ENCODE data around the gene ANKRD62. TPM values are rescaled to one million over a fixed set of nuclear protein-coding genes. Genes with fewer than 3 reads are reported as not detected.
"Not testable (repeated sequence)": the region's sequence is repeated elsewhere in the genome, so short reads cannot be mapped to it uniquely, and the experiment has no call there.

The ANKRD62 gene
- total RNA-seq, 2 experiments from 2014 or later, result not detected

- CTCF ChIA-PET, result no interaction called here
- POLR2A ChIA-PET, result no interaction called here
- Mint-ChIP-seq H3K36me3 (ENCODE audit: low read depth) (no peaks in the 10 kb centered on the region), H3K4me3 (no peak overlapping the region), H3K9me3 (no peaks in the 10 kb centered on the region), H3K27me3 (peaks cover 9% of the 10 kb centered on the region), H3K4me1 (ENCODE audit: low read depth) (no peaks in the 10 kb centered on the region), H3K27ac (no peak overlapping the region)
- intact Hi-C loops (cut with micrococcal nuclease), result no loop called here
- no peak for DNase-seq
- TF ChIP-seq, protein P1, sequence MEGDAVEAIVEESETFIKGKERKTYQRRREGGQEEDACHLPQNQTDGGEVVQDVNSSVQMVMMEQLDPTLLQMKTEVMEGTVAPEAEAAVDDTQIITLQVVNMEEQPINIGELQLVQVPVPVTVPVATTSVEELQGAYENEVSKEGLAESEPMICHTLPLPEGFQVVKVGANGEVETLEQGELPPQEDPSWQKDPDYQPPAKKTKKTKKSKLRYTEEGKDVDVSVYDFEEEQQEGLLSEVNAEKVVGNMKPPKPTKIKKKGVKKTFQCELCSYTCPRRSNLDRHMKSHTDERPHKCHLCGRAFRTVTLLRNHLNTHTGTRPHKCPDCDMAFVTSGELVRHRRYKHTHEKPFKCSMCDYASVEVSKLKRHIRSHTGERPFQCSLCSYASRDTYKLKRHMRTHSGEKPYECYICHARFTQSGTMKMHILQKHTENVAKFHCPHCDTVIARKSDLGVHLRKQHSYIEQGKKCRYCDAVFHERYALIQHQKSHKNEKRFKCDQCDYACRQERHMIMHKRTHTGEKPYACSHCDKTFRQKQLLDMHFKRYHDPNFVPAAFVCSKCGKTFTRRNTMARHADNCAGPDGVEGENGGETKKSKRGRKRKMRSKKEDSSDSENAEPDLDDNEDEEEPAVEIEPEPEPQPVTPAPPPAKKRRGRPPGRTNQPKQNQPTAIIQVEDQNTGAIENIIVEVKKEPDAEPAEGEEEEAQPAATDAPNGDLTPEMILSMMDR (IDR thresholded peaks at IDR 0.05), result no peak
- ATAC-seq, result no peak
Observed at GRCh38 chr18:12113999-12114646, 20.5 kb downstream of the ANKRD62 start.

GRCh38 chr18:12119358-12119757 is 25.7 kb downstream of the ANKRD62 start:
- Mint-ChIP-seq H3K36me3 (ENCODE audit: low read depth) (no peaks in the 10 kb centered on the region), H3K27me3 (peaks cover 12% of the 10 kb centered on the region), H3K9me3 (no peaks in the 10 kb centered on the region), H3K4me3 (no peak overlapping the region), H3K4me1 (ENCODE audit: low read depth) (no peaks in the 10 kb centered on the region), H3K27ac (no peak overlapping the region)
- intact Hi-C loops (cut with micrococcal nuclease), result no loop called here
- POLR2A ChIA-PET, result no interaction called here
- TF ChIP-seq, protein P1 (IDR thresholded peaks at IDR 0.05), result no peak
- DNase-seq (no peak), ATAC-seq (no peak)
- CTCF ChIA-PET, result no interaction called here

DNA sequence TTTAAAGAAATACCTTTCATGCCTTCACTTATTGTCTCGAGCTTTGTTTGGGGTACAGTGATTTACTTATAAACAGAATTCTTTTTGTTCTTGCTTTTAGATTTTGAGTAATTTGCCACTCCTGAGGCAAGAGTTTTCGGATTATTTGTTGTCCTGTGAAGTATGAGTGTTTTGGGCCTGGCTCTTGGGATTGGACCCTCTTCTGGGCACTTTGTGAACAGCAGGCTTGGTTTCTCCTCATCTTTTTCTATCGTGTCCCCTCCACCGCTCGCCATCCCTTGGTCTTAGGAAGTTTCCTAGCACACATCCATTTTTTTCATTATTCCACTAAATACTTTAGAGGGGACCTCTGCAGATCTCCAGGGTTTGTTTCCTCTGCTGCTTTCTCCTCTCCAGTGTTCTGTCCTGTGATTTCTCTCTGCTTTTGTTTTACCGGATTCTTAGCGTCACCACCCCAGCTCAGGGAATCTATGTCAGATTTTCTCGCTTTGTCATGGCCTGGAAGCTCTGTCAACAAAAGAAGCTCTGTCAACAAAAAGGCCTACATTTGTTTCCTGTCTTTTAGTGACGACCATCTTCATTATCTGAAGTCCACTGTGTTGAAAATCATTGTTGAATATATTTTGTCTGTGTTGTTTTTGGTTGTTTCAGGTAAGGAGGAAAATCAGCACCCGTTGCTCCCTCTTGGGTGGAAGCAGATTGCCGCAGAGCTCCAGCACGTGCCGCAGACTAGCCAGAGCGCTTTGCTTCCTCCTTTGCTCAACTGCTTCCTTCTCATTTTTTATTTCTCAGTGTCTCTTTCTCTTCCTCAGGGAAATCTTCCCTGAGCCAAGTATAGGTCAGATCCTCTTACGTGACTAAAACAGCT is 27.8 kb downstream of the ANKRD62 start:
- Mint-ChIP-seq H3K9me3 (no peaks in the 10 kb centered on the region), H3K27ac (no peak overlapping the region), H3K36me3 (ENCODE audit: low read depth) (no peaks in the 10 kb centered on the region), H3K27me3 (peaks cover 16% of the 10 kb centered on the region), H3K4me1 (ENCODE audit: low read depth) (no peaks in the 10 kb centered on the region), H3K4me3 (no peak overlapping the region)
- TF ChIP-seq, protein P1 (IDR thresholded peaks at IDR 0.05), result no peak
- intact Hi-C loops (cut with micrococcal nuclease), result no loop called here
- ChIA-PET CTCF (no interaction called here), POLR2A (no interaction called here)
- ATAC-seq (no peak), DNase-seq (no peak)

DNA sequence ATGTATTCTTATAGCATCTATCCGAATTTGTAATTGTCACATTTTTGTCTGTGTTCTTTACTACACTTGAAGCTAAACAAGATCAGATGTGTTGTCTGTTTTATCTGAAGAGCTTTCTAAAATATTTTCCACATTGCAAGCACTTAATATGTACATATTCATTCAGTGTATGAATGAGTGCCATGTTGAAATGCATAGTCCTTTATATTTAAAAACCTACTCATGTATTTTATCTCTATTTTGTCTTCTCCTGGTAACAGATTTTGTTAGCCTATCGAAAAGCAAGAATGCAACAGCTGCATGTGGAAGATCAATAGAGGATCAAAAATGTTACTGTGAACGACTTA is 28.4 kb downstream of the ANKRD62 start:
- H3K9me3 Mint-ChIP-seq; H3K4me1 Mint-ChIP-seq (ENCODE audit: low read depth); DNase-seq; H3K36me3 Mint-ChIP-seq (ENCODE audit: low read depth); CTCF ChIA-PET; H3K27ac Mint-ChIP-seq; H3K4me3 Mint-ChIP-seq; intact Hi-C loops (cut with micrococcal nuclease); POLR2A ChIA-PET; ATAC-seq: not testable (repeated sequence)
- H3K27me3 Mint-ChIP-seq, result peaks cover 17% of the 10 kb centered on the region

DNA sequence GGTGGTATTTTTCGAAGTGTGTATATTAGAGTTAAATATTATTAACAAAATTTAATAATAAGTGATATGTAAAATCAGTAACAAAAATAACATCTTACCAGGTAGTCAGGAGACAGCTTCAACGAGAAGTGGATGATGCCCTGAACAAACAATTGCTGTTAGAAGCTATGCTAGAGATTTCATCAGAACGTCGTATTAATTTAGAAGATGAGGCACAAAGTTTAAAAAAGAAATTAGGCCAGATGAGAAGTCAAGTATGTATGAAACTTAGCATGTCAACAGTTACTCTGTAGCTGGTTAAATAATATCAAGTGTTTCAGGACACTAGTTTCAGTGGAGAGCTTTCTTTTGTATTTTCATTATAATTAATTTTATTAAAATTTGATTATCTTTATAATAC is 34.0 kb downstream of the ANKRD62 start:
- POLR2A ChIA-PET; H3K9me3 Mint-ChIP-seq; H3K27me3 Mint-ChIP-seq; H3K4me1 Mint-ChIP-seq (ENCODE audit: low read depth); H3K27ac Mint-ChIP-seq; H3K4me3 Mint-ChIP-seq; DNase-seq; intact Hi-C loops (cut with micrococcal nuclease); H3K36me3 Mint-ChIP-seq (ENCODE audit: low read depth); ATAC-seq: not testable (repeated sequence)
- CTCF ChIA-PET, result interaction anchor here (1.1 kb wide), 1 partner anchor 109 kb away, joined by 3 read pairs; no protein-coding TSS in a partner anchor

DNA sequence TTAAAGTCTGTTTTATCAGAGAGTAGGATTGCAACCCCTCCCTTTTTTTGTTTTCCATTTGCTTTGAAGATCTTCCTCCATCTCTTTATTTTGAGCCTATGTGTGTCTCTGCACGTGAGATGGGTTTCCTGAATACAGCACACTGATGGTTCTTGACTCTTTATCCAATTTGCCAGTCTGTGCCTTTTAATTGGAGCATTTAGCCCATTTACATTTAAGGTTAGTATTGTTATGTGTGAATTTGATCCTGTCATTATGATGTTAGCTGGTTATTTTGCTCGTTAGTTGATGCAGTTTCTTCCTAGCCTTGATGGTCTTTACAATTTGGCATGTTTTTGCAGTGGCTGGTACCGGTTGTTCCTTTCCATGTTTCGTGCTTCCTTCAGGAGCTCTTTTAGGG is 45.2 kb downstream of the ANKRD62 start:
- intact Hi-C loops (cut with micrococcal nuclease); H3K27ac Mint-ChIP-seq; H3K27me3 Mint-ChIP-seq; H3K4me1 Mint-ChIP-seq (ENCODE audit: low read depth); H3K36me3 Mint-ChIP-seq (ENCODE audit: low read depth); DNase-seq; POLR2A ChIA-PET; ATAC-seq; CTCF ChIA-PET; H3K9me3 Mint-ChIP-seq; H3K4me3 Mint-ChIP-seq: not testable (repeated sequence)

DNA sequence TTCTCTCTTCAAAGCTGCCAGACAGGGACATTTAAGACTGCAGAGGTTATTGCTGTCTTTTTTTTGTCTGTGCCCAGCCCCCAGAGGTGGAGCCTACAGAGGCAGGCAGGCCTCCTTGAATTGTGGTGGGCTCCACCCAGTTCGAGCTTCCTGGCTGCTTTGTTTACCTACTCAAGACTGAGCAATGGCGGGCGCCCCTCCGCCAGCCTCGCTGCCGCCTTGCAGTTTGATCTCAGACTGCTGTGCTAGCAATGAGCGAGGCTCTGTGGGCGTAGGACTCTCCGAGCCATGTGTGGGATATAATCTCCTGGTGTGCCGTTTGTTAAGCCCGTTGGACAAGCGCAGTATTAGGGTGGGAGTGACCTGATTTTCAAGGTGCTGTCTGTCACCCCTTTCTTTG is 47.2 kb downstream of the ANKRD62 start:
- H3K27ac Mint-ChIP-seq; CTCF ChIA-PET; intact Hi-C loops (cut with micrococcal nuclease): not testable (repeated sequence)

DNA sequence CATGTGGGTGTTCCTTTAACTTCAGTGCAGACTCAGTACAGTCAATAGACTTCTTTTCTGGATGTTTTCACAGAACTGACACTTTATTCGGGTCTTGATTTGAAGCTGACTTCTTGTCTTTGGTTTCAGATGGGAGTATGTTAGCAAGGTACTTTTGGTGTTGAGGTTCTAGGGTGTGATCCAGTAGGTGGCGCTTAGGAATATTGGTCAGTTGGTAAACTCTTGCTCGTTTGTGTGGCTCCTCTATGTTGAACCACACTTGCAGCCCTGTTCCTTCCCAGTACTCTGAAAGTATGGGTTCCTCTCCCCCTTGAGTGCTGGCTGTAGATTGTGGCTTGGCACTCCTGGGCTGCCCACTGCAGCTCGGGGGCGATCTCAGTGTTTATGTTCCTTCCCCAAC is 48.1 kb downstream of the ANKRD62 start:
- ATAC-seq, H3K4me3 Mint-ChIP-seq, CTCF ChIA-PET: not testable (repeated sequence)

More for the DNA sequence above, 47.2 kb downstream of the ANKRD62 start:
- POLR2A ChIA-PET; H3K4me3 Mint-ChIP-seq; H3K27me3 Mint-ChIP-seq; DNase-seq; H3K4me1 Mint-ChIP-seq (ENCODE audit: low read depth); ATAC-seq; H3K9me3 Mint-ChIP-seq; H3K36me3 Mint-ChIP-seq (ENCODE audit: low read depth): not testable (repeated sequence)

GRCh38 chr18:12149431-12149830 is 55.8 kb downstream of the ANKRD62 start:
- H3K27me3 Mint-ChIP-seq; H3K4me3 Mint-ChIP-seq; H3K9me3 Mint-ChIP-seq; CTCF ChIA-PET; POLR2A ChIA-PET; intact Hi-C loops (cut with micrococcal nuclease); ATAC-seq; H3K4me1 Mint-ChIP-seq (ENCODE audit: low read depth); DNase-seq; H3K36me3 Mint-ChIP-seq (ENCODE audit: low read depth); H3K27ac Mint-ChIP-seq: not testable (repeated sequence)

More for the DNA sequence above, 48.1 kb downstream of the ANKRD62 start:
- H3K9me3 Mint-ChIP-seq; intact Hi-C loops (cut with micrococcal nuclease); DNase-seq; H3K36me3 Mint-ChIP-seq (ENCODE audit: low read depth); H3K27me3 Mint-ChIP-seq; POLR2A ChIA-PET; H3K27ac Mint-ChIP-seq; H3K4me1 Mint-ChIP-seq (ENCODE audit: low read depth): not testable (repeated sequence)

All from activated CD8-positive, alpha-beta T cell treated with anti-CD3 and anti-CD28 coated beads for 36 hours (primary cell).